GM18507 (cell line): ENCODE measurements around the gene COL6A1.

Experiments used
- DNase-seq: peaks from one replicate; pipeline ENCODE4 v3.0.0; 2011; ENCODE audit warnings: low read depth; ENCODE audit not compliant: insufficient read length; ENCODE audit errors: extremely low spot score
- FAIRE-seq: peaks from 2 replicates; lab custom pipeline; 2011; peaks lifted over from hg19 to GRCh38; lab: Jason Lieb, UNC

The COL6A1 gene, protein sequence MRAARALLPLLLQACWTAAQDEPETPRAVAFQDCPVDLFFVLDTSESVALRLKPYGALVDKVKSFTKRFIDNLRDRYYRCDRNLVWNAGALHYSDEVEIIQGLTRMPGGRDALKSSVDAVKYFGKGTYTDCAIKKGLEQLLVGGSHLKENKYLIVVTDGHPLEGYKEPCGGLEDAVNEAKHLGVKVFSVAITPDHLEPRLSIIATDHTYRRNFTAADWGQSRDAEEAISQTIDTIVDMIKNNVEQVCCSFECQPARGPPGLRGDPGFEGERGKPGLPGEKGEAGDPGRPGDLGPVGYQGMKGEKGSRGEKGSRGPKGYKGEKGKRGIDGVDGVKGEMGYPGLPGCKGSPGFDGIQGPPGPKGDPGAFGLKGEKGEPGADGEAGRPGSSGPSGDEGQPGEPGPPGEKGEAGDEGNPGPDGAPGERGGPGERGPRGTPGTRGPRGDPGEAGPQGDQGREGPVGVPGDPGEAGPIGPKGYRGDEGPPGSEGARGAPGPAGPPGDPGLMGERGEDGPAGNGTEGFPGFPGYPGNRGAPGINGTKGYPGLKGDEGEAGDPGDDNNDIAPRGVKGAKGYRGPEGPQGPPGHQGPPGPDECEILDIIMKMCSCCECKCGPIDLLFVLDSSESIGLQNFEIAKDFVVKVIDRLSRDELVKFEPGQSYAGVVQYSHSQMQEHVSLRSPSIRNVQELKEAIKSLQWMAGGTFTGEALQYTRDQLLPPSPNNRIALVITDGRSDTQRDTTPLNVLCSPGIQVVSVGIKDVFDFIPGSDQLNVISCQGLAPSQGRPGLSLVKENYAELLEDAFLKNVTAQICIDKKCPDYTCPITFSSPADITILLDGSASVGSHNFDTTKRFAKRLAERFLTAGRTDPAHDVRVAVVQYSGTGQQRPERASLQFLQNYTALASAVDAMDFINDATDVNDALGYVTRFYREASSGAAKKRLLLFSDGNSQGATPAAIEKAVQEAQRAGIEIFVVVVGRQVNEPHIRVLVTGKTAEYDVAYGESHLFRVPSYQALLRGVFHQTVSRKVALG

GRCh38 chr21:45981151-45982091, at the start of gene COL6A1:
Gene COL6A1 (plus strand): TSS chr21:45981770. CDS start chr21:45981851, 81 bp downstream.
- DNase-seq (no peak), FAIRE-seq (no peak)

- no peak for FAIRE-seq
- no peak for DNase-seq
Measured at GRCh38 chr21:45932922-45933502, 48.6 kb upstream of the COL6A1 start.

DNA sequence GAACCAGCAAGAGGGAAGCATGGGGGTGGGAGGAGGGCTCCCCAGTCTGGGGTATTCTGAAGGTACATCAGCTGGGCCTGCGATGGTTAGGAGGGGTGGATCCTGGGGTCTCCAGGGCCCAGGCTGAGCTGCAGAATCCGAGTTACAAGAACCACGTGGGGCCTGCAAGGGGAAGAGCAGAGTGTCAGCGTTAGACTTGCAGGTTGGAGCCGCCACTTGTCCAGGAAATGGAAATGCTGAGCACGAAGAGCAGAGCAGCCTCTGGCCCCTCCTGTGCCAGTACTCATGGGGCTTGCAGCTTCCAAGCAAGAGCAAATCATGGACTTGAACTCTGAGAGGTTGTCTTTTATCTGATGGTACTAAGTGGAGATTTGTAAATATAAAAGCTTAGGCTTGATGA, 47.5 kb upstream of the COL6A1 start:
- FAIRE-seq = no peak

GRCh38 chr21:45934554-45934953, 47.0 kb upstream of the COL6A1 start:
- FAIRE-seq (no peak), DNase-seq (no peak)

More for the DNA sequence above, 47.5 kb upstream of the COL6A1 start:
- no peak for DNase-seq

DNA sequence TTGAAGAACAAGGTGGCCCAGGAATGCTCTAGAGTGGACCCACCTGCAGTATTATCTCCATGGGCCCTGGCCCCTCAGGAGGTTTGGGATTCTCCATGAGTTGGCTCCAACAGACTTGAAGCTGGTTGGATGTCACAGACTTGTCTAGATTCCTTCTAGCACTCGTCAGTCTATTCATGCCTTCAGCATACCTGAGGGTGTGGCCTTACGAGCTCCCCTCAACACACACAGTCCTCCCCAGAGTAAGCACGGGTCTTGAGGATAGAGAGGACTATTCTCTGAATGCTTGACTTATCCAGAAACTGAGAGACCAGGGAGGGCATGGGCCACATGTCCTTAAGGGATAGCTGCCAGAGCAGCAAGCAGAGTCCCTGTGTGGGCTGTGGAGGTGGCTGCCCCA, 45.9 kb upstream of the COL6A1 start:
- no peak for FAIRE-seq
- no peak for DNase-seq

- FAIRE-seq (no peak), DNase-seq (no peak)
Measured at GRCh38 chr21:45937721-45938452, 43.7 kb upstream of the COL6A1 start.

- DNase-seq (no peak), FAIRE-seq (no peak)
Measured at GRCh38 chr21:45938453-45938755, 43.2 kb upstream of the COL6A1 start.

DNA sequence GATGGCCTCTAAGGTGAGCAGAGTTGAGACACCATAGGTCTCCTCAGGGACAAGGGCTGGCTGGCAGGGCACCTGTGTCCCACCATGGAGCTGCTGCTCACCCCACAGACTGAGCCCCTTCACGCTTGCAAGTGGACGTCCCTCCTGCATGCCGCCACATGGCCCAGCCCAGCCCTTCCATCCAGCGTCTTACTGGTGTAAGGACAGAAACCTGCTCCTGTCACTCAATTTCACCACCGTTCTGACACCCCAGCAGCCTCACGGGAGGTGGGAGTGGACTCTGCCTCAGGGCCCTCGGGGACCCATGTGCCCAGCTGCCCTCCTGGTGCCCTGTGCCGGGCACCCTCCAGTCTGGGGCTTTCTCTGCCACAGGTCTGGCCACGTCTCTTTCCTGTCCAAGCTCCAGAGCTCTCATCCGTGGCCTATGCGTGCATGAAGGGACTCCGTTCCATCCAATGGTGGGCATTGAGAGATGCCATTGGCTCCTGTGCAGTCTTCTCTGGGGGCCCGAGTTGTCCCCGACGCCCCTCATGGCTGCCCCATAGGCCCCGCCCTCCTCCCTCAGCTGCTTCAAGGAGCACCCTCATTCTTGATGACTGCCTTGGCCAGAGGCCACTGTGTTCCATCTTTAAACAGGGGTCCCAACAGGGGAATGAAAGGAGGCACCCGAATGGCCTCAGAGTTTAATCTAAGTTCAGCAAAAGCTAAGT, 42.6 kb upstream of the COL6A1 start:
- FAIRE-seq = no peak

DNA sequence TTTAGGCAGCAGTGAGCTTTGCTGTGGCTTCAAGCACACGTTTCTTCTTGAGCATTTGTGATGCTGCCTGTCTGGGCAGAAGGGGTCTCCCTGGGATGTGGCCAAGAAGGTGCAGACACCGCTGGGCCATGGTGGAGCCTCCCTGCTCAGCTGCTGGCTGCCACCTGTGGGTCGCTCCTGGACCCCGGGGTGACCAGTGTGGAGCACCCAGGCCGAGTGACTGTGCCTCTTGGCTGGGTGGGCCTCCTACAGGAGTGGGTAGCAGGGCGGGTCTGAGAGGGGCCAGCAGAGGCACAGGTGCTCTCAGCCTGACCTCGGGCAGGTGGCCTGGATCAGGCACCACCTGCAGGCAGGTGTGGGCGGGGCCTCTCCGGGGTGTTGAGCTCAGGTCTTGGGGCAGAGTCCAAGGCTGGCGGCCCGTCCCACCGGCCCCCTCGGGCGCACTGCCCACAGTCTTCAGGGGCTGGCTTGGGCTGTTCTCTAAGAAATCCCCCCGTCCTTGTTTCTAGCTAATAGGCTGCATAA, 42.0 kb upstream of the COL6A1 start:
- FAIRE-seq (no peak), DNase-seq (no peak)

More for the DNA sequence above, 42.6 kb upstream of the COL6A1 start:
- no peak for DNase-seq

DNA sequence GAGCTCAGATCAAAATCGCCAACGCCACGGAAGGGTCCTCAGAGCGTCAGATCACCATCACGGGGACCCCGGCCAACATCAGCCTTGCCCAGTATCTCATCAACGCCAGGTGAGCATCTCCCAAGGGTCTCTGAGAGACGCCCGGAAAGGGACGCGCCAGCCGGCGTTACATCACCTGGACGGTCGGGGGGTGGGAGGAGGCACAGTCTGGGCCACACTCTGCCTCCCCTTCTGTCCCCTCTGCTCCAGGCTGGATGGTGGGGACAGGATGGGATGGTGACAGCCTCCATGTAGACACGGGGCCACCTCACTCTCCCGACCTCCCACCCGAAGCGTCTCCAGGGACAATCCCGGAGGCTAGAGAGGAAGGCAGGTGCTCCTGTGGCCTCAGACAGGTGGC, 41.5 kb upstream of the COL6A1 start:
- FAIRE-seq (no peak), DNase-seq (no peak)

GRCh38 chr21:45940621-45941337, 40.8 kb upstream of the COL6A1 start:
- no peak for FAIRE-seq
- DNase-seq = no peak

- DNase-seq = no peak
Measured at GRCh38 chr21:45941338-45941710, 40.2 kb upstream of the COL6A1 start.

GRCh38 chr21:45941717-45942546, 39.6 kb upstream of the COL6A1 start:
- DNase-seq (no peak), FAIRE-seq (no peak)

More at GRCh38 chr21:45941338-45941710, 40.2 kb upstream of the COL6A1 start:
- no peak for FAIRE-seq

- no peak for DNase-seq
- FAIRE-seq = no peak
Measured at GRCh38 chr21:45942755-45943629, 38.6 kb upstream of the COL6A1 start.
